HepG2 (cell line): ENCODE data around the gene DPEP3. TPM values are rescaled to one million over a fixed set of nuclear protein-coding genes. Genes with fewer than 3 reads are reported as not detected.

Source experiments
- ARNT2 ChIP-seq: sonication (generic); formaldehyde crosslinking; IDR thresholded peaks from 2 replicates; pipeline ENCODE4 v1.8.0; 2022; ENCODE audit warnings: mild to moderate bottlenecking, low read depth, missing genetic modification reagents, moderate library complexity
- ASH2L ChIP-seq: fragments of 300-600, 200-600 bp; sonication (generic); IDR thresholded peaks from 2 replicates; pipeline ENCODE4 v1.7.0; 2017; ENCODE audit warnings: low read depth, mild to moderate bottlenecking, moderate library complexity, mixed read lengths, low read length; ENCODE audit not compliant: insufficient read length
- ELF1 ChIP-seq: sonication (generic); formaldehyde crosslinking; IDR thresholded peaks from 2 replicates; pipeline ENCODE4 v1.4.0; 2020; ENCODE audit warnings: missing genetic modification reagents
- HDAC1 ChIP-seq: sonication (generic); formaldehyde crosslinking; IDR thresholded peaks from 2 replicates; pipeline ENCODE4 v1.5.1; 2020; ENCODE audit warnings: mild to moderate bottlenecking, missing genetic modification reagents
- JUND ChIP-seq: sonication (generic); formaldehyde crosslinking; IDR thresholded peaks from 2 replicates; pipeline ENCODE4 v1.8.0; 2022; ENCODE audit warnings: mild to moderate bottlenecking, missing genetic modification reagents
- PRMT3 ChIP-seq: sonication (generic); formaldehyde crosslinking; IDR thresholded peaks from 2 replicates; pipeline ENCODE4 v1.8.1; 2022; ENCODE audit warnings: low read depth, mild to moderate bottlenecking, moderate library complexity, missing genetic modification reagents, borderline replicate concordance
- SAFB2 ChIP-seq: sonication (generic); formaldehyde crosslinking; IDR thresholded peaks from 2 replicates; pipeline ENCODE4 v1.5.1; 2020; ENCODE audit warnings: missing genetic modification reagents, low read depth, mild to moderate bottlenecking, borderline replicate concordance
- SALL2 ChIP-seq: sonication (generic); formaldehyde crosslinking; IDR thresholded peaks from 2 replicates; pipeline ENCODE4 v1.8.1; 2023; ENCODE audit warnings: mild to moderate bottlenecking, missing genetic modification reagents, inconsistent platforms
- SIN3B ChIP-seq: fragments of 150-350 bp; IDR thresholded peaks from 2 replicates; pipeline ENCODE4 v1.6.1; 2014; ENCODE audit warnings: low read length
- ZEB1 ChIP-seq: IDR thresholded peaks from 2 replicates; pipeline ENCODE4 v1.6.1; 2012; ENCODE audit warnings: mild to moderate bottlenecking, low read depth, inconsistent platforms; ENCODE audit not compliant: insufficient replicate concordance
- ZFAT ChIP-seq: sonication (generic); formaldehyde crosslinking; conservative IDR thresholded peaks from 2 replicates; pipeline ENCODE4 v1.8.1; 2023; ENCODE audit warnings: missing genetic modification reagents, inconsistent platforms
- ZNF160 ChIP-seq: sonication (generic); formaldehyde crosslinking; IDR thresholded peaks from 2 replicates; pipeline ENCODE4 v1.8.0; 2022; ENCODE audit warnings: mild to moderate bottlenecking, inconsistent platforms, missing genetic modification reagents
- ZNF432 ChIP-seq: sonication (generic); formaldehyde crosslinking; IDR thresholded peaks from 2 replicates; pipeline ENCODE4 v1.5.0; 2020; ENCODE audit warnings: missing genetic modification reagents, mild to moderate bottlenecking, borderline replicate concordance
- ZNF75D ChIP-seq: sonication (generic); formaldehyde crosslinking; IDR thresholded peaks from 2 replicates; pipeline ENCODE4 v1.8.1; 2023; ENCODE audit warnings: missing genetic modification reagents, mild to moderate bottlenecking, borderline replicate concordance
- ZSCAN9 ChIP-seq: IDR thresholded peaks from 2 replicates; pipeline ENCODE4 v1.6.1; 2016; ENCODE audit warnings: borderline replicate concordance
- polyA plus RNA-seq, 8 experiments: library from polyadenylated mRNA; depleted of rRNA in 3 of 8; stranded (reverse) in 7 of 8; unstranded in 1 of 8; fragments of >200 nt; fragmentation: Illumina TruSeq in 4 of 8; extraction: Trizol in 4 of 8; gene quantifications; 2 replicates each; pipeline versions ENCODE4 v1.2.1 to v1.2.3, GENCODE V29; 2011 to 2016; ENCODE audit warnings: low read depth in 4 of 8, missing spikeins in 1 of 8, mixed read lengths in 1 of 8; ENCODE audit not compliant: insufficient read depth in 1 of 8
- total RNA-seq, 5 experiments: library from RNA; depleted of rRNA; stranded (reverse); fragments of >200 nt; fragmentation: Illumina TruSeq; extraction: Trizol; gene quantifications; 2 replicates each; pipeline ENCODE4 v1.2.3, GENCODE V29; 2016; ENCODE audit warnings: low read depth in 1 of 5
- TF ChIP-seq, protein P1 (sequence below): sonication (generic); formaldehyde crosslinking; IDR thresholded peaks from 2 replicates; pipeline ENCODE4 v1.8.1; 2022; ENCODE audit warnings: low read depth, mild to moderate bottlenecking, missing genetic modification reagents
- TF ChIP-seq, protein P2 (sequence below): sonication (generic); formaldehyde crosslinking; IDR thresholded peaks from 2 replicates; pipeline ENCODE4 v1.8.0; 2022; ENCODE audit warnings: mild to moderate bottlenecking, missing genetic modification reagents, moderate library complexity
- TF ChIP-seq, protein P3 (sequence below): sonication (generic); formaldehyde crosslinking; IDR thresholded peaks from 2 replicates; pipeline ENCODE4 v1.4.0; 2020; ENCODE audit warnings: mild to moderate bottlenecking, low read depth, missing genetic modification reagents
- TF ChIP-seq, protein P4 (sequence below): sonication (generic); formaldehyde crosslinking; conservative IDR thresholded peaks from 2 replicates; pipeline ENCODE4 v1.8.1; 2023; ENCODE audit warnings: missing genetic modification reagents

DPEP3 gene
- total and polyA plus RNA-seq, 2 of the 13 experiments (the other 11 are each of a cell fraction or from before 2014, with no cell fraction given): not detected

DNA sequence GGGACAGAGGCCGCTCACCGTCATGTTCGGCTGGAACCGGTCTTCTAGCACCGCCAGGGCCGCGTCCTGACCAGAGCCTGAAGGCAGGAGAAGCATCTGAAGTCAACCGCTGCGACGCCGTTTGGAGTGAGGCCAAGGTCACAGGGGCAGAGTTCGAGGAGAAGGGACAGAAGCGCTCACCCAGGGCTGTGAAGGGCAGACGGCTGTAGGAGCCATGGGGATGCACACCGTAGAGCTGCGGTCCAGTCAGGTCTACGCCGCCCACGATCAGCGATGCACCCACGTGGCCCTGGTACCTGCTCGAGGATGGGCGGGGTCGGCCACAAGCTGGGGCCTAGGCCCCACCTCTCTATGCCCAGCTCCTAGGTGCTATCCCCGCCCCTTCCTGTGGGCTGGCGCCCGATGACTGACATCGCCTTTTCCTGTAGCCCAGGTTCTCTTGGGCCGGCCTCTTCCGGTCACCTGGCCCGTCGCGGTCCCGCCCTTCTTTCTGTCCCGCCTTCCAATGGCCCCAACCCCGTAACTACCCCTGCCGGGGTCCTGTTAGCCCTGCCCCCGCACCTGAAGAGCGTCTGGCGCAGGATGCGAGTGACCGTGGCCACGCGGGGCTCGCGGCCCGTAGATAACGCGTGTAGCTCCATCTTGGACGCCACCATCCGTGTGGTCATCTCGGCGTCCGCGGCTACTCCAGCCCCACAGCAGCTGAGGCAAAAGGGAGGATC lies 44.7 kb downstream of the DPEP3 start (continued):
- TF ChIP-seq HDAC1 (CRISPR knock-in tag) (peak; percentile 76), ASH2L (peak; percentile 88), ZNF75D (CRISPR knock-in tag) (no peak), ZSCAN9 (CRISPR knock-in tag) (0 out of 2 replicates have a peak, but pooled peaks have one; percentile 26), ELF1 (CRISPR knock-in tag) (peak; percentile 93), SIN3B (peak; percentile 63; the same call in 1 of the 2 replicates), ARNT2 (CRISPR knock-in tag) (peak; percentile 65; the same call in 1 of the 2 replicates), JUND (CRISPR knock-in tag) (peak; percentile 69; the same call in 1 of the 2 replicates), ZNF160 (CRISPR knock-in tag) (peak; percentile 88), ZFAT (no peak), PRMT3 (no peak; the same call in 1 of the 2 replicates), SAFB2 (CRISPR knock-in tag) (no peak; the same call in 1 of the 2 replicates), SALL2 (CRISPR knock-in tag) (peak; percentile 82), ZEB1 (no peak), ZNF432 (CRISPR knock-in tag) (no peak)
- TF ChIP-seq, protein P1, sequence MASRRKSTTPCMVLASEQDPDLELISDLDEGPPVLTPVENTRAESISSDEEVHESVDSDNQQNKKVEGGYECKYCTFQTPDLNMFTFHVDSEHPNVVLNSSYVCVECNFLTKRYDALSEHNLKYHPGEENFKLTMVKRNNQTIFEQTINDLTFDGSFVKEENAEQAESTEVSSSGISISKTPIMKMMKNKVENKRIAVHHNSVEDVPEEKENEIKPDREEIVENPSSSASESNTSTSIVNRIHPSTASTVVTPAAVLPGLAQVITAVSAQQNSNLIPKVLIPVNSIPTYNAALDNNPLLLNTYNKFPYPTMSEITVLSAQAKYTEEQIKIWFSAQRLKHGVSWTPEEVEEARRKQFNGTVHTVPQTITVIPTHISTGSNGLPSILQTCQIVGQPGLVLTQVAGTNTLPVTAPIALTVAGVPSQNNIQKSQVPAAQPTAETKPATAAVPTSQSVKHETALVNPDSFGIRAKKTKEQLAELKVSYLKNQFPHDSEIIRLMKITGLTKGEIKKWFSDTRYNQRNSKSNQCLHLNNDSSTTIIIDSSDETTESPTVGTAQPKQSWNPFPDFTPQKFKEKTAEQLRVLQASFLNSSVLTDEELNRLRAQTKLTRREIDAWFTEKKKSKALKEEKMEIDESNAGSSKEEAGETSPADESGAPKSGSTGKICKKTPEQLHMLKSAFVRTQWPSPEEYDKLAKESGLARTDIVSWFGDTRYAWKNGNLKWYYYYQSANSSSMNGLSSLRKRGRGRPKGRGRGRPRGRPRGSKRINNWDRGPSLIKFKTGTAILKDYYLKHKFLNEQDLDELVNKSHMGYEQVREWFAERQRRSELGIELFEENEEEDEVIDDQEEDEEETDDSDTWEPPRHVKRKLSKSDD: no peak; the same call in 1 of the 2 replicates
- TF ChIP-seq, protein P2, sequence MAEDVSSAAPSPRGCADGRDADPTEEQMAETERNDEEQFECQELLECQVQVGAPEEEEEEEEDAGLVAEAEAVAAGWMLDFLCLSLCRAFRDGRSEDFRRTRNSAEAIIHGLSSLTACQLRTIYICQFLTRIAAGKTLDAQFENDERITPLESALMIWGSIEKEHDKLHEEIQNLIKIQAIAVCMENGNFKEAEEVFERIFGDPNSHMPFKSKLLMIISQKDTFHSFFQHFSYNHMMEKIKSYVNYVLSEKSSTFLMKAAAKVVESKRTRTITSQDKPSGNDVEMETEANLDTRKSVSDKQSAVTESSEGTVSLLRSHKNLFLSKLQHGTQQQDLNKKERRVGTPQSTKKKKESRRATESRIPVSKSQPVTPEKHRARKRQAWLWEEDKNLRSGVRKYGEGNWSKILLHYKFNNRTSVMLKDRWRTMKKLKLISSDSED: no peak
- TF ChIP-seq, protein P3, sequence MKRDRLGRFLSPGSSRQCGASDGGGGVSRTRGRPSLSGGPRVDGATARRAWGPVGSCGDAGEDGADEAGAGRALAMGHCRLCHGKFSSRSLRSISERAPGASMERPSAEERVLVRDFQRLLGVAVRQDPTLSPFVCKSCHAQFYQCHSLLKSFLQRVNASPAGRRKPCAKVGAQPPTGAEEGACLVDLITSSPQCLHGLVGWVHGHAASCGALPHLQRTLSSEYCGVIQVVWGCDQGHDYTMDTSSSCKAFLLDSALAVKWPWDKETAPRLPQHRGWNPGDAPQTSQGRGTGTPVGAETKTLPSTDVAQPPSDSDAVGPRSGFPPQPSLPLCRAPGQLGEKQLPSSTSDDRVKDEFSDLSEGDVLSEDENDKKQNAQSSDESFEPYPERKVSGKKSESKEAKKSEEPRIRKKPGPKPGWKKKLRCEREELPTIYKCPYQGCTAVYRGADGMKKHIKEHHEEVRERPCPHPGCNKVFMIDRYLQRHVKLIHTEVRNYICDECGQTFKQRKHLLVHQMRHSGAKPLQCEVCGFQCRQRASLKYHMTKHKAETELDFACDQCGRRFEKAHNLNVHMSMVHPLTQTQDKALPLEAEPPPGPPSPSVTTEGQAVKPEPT (CRISPR knock-in tag): peak; percentile 87
- TF ChIP-seq, protein P4, sequence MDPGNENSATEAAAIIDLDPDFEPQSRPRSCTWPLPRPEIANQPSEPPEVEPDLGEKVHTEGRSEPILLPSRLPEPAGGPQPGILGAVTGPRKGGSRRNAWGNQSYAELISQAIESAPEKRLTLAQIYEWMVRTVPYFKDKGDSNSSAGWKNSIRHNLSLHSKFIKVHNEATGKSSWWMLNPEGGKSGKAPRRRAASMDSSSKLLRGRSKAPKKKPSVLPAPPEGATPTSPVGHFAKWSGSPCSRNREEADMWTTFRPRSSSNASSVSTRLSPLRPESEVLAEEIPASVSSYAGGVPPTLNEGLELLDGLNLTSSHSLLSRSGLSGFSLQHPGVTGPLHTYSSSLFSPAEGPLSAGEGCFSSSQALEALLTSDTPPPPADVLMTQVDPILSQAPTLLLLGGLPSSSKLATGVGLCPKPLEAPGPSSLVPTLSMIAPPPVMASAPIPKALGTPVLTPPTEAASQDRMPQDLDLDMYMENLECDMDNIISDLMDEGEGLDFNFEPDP (CRISPR knock-in tag): no peak
